Measurements from ENCODE around the gene RGL3.
"Not testable (repeated sequence)": the region's sequence is repeated elsewhere in the genome, so short reads cannot be mapped to it uniquely, and the experiment has no call there.

The RGL3 gene

GRCh38 chr19:11379857-11380350, 39.2 kb downstream of the RGL3 start:
- DNase-seq: no peak

GRCh38 chr19:11379269-11379845, 39.8 kb downstream of the RGL3 start:
- not testable (repeated sequence) for DNase-seq

DNA sequence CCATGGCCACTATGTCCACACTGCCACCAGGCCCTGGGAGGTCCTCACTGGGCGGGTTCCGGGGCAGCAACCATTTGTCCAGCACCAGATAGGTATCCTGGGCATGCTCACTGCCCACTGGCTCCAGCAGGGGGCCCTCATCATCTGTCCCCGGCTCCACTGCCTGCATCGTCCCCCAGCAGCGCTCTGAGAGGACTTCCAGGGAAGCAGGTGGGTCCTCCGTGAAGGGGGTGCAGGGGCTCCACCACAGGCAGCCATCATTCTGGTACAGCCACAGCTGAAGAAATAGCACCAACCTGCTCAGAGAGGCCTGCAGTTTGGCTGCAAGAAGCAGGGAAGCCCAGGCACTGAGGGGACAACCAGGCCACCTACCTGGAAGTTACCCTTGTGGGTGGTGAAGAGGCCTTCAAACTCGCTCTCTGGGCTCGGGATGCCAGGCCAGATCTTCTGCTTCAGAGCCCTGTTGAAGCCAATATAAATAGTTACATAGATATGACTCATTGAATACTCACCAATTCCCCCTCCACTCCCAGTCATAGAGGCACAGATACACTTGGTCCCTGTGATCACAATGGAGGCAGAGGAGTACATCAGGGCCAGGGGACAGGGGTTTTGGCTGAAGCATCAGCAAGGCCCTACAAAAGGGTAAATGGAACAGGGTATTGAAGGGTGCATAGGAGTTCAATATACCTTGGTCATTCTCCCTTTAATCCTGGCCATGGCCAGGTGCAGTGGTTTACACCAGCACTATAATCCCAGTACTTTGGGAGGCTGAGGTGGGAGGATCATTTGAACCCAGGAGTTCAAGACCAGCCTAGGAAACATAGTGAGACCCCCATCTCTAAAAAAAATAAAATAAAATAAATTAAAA, 40.6 kb downstream of the RGL3 start:
- DNase-seq: peak; percentile 23

DNA sequence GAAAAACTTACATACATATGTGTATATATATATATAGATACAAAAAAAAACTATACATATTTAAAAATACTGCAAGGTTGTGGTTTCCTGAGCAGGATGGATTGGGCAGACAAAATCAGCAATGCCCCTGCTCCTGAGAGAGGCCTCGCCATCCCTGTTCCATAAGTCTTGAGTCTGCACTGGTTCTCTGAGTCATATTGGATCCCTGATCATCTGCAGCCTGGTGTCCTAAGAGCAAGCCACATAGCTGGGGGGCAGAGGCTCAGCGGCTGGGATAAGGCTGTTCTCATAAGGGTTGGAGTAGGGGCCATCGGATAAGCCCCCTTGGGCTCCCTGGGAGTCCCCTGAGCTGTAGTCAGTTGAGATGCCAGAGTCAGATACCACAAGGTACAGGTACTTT, 41.4 kb downstream of the RGL3 start:
- no peak for DNase-seq

- no peak for DNase-seq
These were observed 41.9 kb downstream of the RGL3 start for GRCh38 chr19:11377237-11377636.

DNA sequence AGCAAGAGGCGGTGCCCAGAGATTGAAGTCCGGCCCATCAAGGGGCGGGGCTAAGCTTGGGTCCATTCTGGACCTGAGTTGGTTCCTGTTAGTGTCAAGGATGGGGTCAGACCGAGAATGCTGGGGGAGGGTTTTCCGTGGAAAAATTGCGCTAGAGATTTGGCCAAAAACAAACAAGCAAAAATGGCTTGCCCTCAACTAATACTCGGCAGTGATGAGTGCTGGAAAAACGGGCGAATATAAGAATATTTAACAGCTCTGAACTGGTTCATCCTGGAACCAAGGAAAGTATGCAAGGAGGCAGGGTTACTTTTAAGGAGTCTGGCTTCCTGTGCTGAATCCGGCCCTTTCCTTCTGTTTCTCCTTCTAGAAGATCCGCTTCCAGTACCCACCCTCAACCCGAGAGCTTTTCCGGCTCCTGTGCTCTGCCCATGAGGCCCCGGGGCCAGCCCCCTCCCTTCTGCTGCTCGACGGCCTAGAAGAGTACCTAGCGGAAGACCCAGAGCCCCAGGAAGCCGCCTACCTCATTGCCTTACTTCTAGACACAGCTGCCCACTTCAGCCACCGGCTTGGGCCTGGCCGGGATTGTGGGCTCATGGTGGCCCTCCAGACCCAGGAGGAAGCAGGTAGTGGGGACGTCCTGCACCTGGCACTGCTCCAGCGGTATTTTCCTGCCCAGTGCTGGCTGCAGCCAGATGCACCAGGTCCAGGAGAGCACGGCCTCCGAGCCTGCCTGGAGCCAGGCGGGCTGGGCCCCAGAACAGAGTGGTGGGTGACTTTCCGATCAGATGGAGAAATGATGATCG, 43.8 kb downstream of the RGL3 start:
- peak; percentile 26 for DNase-seq

DNA sequence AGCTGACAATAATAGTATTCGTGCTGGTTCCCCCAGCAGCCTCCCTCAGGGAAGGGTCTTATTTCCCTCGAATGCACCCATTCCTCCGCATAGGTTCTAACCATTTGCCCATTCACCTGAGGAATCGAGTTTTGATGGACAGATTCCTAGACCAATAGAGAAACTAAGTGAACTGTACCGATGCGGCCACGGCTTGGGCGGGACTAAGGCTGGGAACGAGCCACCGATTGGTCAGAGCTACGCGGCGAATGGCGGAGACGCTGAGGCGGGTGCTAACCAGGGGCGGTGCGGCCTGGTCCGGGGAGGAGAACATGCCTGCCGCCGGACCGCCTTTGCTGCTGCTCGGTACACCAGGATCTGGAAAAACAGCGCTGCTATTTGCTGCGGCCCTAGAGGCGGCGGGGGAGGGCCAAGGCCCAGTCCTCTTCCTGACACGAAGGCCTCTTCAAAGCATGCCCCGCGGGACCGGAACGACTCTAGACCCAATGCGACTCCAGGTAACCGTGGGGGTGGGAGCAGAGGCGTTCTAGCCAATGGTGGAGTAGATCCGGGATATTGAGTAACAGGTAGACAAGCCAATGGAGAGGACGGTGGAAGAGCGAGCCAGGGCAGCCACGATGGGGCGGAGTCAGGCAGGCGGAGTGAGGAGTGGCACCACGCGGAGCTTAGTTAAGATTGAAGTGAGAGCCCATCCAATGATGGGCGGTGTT, 44.5 kb downstream of the RGL3 start, which contains the start of gene SWSAP1:
Gene SWSAP1, plus strand, starts transcription at position 234 of the 710 bp plus-strand sequence. Its CDS starts 15 bp downstream, at position 249.
- DNase-seq: peak; percentile 99

DNA sequence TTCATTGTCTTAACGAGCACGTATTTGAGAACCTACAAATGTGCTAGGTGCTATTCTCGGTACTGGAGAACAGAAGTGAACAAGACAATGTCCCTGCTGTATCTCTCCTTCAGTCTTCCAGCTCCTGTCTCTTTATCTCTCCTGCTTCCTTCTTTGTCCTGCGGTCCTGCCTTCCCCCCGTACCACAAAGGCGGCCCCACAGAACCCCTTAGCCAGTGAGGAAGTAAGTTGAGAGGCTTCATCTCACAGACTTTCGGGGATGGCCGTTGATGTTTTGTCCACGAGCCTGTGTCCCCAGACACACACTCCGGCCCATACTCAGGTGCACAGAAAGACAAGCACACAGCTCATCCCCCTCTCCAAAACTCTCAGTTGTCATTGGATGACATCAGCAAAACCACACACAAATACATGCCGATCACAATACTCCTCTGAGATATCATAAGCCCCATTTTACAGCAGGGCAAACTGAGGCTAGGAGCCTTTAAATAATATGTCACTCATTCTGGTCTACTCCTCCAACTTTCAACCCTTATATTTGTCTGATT, 45.2 kb downstream of the RGL3 start:
- no peak for DNase-seq

DNA sequence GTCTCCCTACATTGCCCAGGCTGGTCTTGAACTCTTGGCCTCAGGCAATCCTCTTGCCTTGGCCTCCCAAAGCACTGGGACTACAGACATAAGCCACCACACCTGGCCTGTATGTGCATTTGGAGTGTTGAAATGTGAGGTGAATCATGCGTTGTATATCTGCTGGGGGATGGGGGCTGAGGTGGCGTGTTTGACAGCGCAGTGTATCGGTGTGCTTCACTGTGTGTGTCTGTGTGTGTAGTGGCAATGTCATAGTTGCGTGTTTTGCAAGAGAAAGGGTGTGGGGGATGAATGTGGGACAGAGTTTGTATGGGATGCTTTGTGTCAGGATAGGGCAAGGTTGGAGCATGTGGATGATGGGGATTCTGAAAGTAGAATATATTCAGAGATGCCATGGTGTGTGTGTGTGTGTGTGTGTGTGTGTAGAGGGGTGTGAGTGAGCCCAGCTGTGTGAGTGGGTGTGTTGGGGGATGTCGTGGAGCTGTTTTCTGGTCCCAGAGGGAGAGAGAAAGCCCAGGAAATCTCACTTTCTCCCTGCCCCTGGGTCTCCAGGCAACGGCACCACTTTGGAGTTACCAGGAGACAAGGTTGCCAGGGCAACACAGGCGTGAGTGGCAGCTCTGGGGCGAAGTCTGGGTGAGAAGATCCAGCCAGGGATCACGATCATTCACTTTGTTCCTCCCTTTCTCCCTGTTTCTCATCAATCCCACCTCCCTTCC, 45.8 kb downstream of the RGL3 start:
- peak; percentile 80 for DNase-seq

- no peak for DNase-seq
These were observed 48.4 kb downstream of the RGL3 start for GRCh38 chr19:11370744-11371143.

DNA sequence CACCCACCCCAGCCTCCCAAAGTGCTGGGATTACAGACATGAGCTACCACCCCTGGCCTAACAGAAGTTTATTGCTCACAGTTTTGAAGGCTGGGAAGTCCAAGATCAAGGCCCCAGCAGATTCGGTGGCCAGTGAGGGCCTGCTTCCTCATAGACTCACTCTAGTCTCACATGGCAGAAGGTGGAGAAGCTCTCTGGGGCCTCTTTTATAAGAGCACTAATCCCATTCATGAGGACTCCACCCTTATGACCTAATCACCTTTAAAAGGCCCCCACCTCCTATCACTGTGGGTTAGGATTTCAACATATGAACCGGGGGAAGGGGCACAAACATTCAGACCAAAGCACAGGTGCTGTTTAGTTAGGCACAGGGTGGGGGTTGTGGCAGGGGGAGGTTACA, 51.6 kb downstream of the RGL3 start:
- DNase-seq: no peak

- no peak for DNase-seq
These were observed 53.5 kb downstream of the RGL3 start for GRCh38 chr19:11365557-11366117.

DNA sequence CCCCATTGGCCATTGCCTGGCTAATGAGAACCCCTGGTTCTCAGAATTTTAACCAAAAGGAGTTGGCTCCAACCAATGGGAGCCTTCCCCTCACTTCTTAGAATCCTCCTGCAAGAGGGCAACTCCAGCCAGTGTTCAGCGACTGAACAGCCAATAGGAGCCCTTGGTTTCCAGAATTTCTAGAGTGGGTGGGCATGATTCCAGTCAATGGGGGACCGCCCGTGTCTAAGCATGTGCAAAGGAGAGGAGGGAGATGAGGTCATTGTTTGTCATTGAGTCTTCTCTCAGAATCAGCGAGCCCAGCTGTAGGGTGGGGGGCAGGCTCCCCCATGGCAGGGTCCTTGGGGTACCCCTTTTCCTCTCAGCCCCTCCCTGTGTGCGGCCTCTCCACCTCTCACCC, 54.2 kb downstream of the RGL3 start:
- DNase-seq: no peak

- DNase-seq: no peak
These were observed 54.7 kb downstream of the RGL3 start for GRCh38 chr19:11364296-11364904.

GRCh38 chr19:11363881-11364280, 55.2 kb downstream of the RGL3 start:
- DNase-seq: no peak

DNA sequence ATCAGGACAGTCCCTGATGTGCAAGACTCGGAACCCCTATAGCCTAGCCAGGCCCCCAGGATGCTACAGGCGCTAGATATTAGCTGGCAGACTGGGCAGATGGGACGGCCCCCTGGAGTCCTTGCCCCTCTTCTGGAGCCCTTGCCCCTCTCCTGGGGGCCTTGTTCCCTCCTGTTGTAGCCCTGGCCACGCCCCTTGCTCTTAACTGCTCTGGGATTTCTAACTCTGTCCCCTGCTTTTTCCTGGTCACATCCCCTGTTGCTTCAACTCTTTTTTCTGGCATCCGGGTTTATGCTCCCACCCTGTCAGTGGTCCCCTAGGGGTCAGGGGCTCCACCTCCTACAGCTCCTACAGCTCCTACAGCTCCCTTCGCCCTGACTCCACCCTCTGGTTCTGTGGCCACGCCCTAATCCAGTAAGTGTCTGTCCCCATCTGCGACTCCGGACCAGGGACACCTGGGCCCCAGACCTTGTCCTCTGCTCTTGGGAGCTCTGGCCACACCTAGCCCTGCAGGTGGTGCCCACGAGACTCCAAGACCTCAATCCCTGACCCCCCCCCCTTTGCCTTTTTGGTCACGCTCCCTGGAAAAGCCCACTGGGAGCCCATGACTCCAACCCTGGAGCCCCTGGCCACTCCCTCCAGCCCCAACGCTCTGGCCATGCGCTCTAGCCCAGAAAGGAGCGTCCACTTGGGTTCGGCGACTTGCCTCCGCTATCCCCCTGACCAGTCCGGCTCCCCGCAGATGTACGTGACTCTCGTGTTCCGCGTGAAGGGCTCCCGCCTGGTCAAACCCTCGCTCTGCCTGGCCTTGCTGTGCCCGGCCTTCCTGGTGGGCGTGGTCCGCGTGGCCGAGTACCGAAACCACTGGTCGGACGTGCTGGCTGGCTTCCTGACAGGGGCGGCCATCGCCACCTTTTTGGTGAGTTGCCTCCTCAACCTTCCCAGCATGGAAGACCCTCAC, 57.1 kb downstream of the RGL3 start:
- no peak for DNase-seq

GRCh38 chr19:11361037-11361770, 57.9 kb downstream of the RGL3 start:
- DNase-seq: no peak

GRCh38 chr19:11359421-11359820, 59.7 kb downstream of the RGL3 start:
- no peak for DNase-seq
